Inflammatory macrophage treated with lipopolysaccharide for 1 hour (primary cell): ENCODE measurements around the gene C1QTNF9B.

Source experiments
- DNase-seq, 2 donors: peaks; one replicate each; pipeline ENCODE4 v3.0.0-alpha.2; 2020 to 2022

Gene C1QTNF9B

GRCh38 chr13:23856008-23856750, 41.1 kb downstream of the C1QTNF9B start:
- no peak for DNase-seq

GRCh38 chr13:23855360-23855759, 41.9 kb downstream of the C1QTNF9B start:
- DNase-seq, result no peak

GRCh38 chr13:23852351-23852750, 45.0 kb downstream of the C1QTNF9B start:
- DNase-seq, result no peak

- DNase-seq, result no peak
These were observed 46.2 kb downstream of the C1QTNF9B start for GRCh38 chr13:23851106-23851505.

GRCh38 chr13:23850134-23850533, 47.2 kb downstream of the C1QTNF9B start:
- DNase-seq, result no peak

GRCh38 chr13:23849670-23850069, 47.6 kb downstream of the C1QTNF9B start:
- DNase-seq, result no peak

- DNase-seq, result no peak
These were observed 48.6 kb downstream of the C1QTNF9B start for GRCh38 chr13:23848646-23849141.

- no peak for DNase-seq
These were observed 49.3 kb downstream of the C1QTNF9B start for GRCh38 chr13:23848019-23848418.

GRCh38 chr13:23847497-23847896, 49.8 kb downstream of the C1QTNF9B start:
- DNase-seq, result no peak

GRCh38 chr13:23845105-23845725, 52.1 kb downstream of the C1QTNF9B start:
- peak; percentile 7 to 16 for DNase-seq

GRCh38 chr13:23844132-23844531, 53.2 kb downstream of the C1QTNF9B start:
- no peak for DNase-seq

- DNase-seq, result no peak
These were observed 53.9 kb downstream of the C1QTNF9B start for GRCh38 chr13:23843436-23843835.

GRCh38 chr13:23842406-23842805, 54.9 kb downstream of the C1QTNF9B start:
- DNase-seq, result no peak
